ENCODE measurements around the gene LZTS2. TPM values are rescaled to one million over a fixed set of nuclear protein-coding genes. Genes with fewer than 3 reads are reported as not detected.

The LZTS2 gene
- total and polyA plus RNA-seq, 10 donors, result 21.8 to 76.6 (median 54.6) TPM

- Histone ChIP-seq H3K36me3 (no peaks in the 10 kb centered on the region), H3K4me3 (no peak overlapping the region), H3K27ac (no peak overlapping the region), H3K9me3 (no peaks in the 10 kb centered on the region), H3K27me3 (replicated peaks in 1 of 7) (peaks cover 0 to 8% (median 0%) of the 10 kb centered on the region in 7 donors), H3K4me1 (peaks cover 3 to 23% (median 19%) of the 10 kb centered on the region in 6 donors)
- TF ChIP-seq POLR2AphosphoS5 (IDR thresholded peaks at IDR 0.05) (no peak), POLR2A (IDR thresholded peaks at IDR 0.05) (no peak), CTCF (IDR thresholded peaks at IDR 0.05 in 8 of 11, conservative IDR thresholded peaks at IDR 0.05 in 3 of 11) (no peak)
- intact Hi-C loops (cut with DNase I; ENCODE audit: low total_unique reads), result no loop called here
- WGBS, 5 donors, result 91 to 97% (median 95%) methylated on average over 4 of the region's 4 CpGs
- no peak for DNase-seq
Observed at GRCh38 chr10:101056365-101057151, 57.0 kb downstream of the LZTS2 start.

Small RNAs within 50 kb of the gene (microRNA-seq; reads per million reads assigned to microRNA genes)
- 0 reads per million in 3 donors for gene MIR608

Small RNAs within 50 kb of the gene (small RNA-seq; reads per million reads assigned to genes)
- 0 reads per million in 4 donors for gene MIR608

Other genes starting within 250 kb of the LZTS2 start
- gene SLF2, start 86.8 kb upstream of the LZTS2 start, total RNA-seq, result 10 to 100 TPM; 33.5 to 90.9 (median 66.5) TPM
- gene SLF2, start 86.8 kb upstream of the LZTS2 start, polyA plus RNA-seq, result 10 to 100 TPM; 11.5 to 16.9 (median 14.5) TPM
- gene SEMA4G, start 30.3 kb upstream of the LZTS2 start, total RNA-seq, result 1 to 10 TPM in 5 of 7 donors, under 1 TPM in 2; 0.46 to 2.8 (median 1.1) TPM
- under 1 TPM; 0.52 to 0.83 (median 0.74) TPM for gene SEMA4G, start 30.3 kb upstream of the LZTS2 start, polyA plus RNA-seq
- gene MRPL43, start 12.3 kb upstream of the LZTS2 start, total RNA-seq, result 10 to 100 TPM; 38.3 to 55.9 (median 48.4) TPM
- 10 to 100 TPM; 70.4 to 92.4 (median 79.1) TPM for gene MRPL43, start 12.3 kb upstream of the LZTS2 start, polyA plus RNA-seq
- gene TWNK, start 12.3 kb upstream of the LZTS2 start, total RNA-seq, result 1 to 10 TPM; 5.6 to 9.4 (median 8.5) TPM
- gene TWNK, start 12.3 kb upstream of the LZTS2 start, polyA plus RNA-seq, result 1 to 10 TPM; 7.4 to 9.9 (median 7.9) TPM
- 1 to 10 TPM in 5 of 7 donors, under 1 TPM in 2; 0.42 to 2.3 (median 1.6) TPM for gene PDZD7, start 31.3 kb downstream of the LZTS2 start, total RNA-seq
- under 1 TPM; 0.17 to 0.77 (median 0.30) TPM for gene PDZD7, start 31.3 kb downstream of the LZTS2 start, polyA plus RNA-seq
- gene SFXN3, start 31.4 kb downstream of the LZTS2 start, total RNA-seq, result 10 to 100 TPM; 35.6 to 70.0 (median 44.3) TPM
- gene SFXN3, start 31.4 kb downstream of the LZTS2 start, polyA plus RNA-seq, result 10 to 100 TPM in 2 of 3 donors, 1 to 10 TPM in 1; 7.9 to 16.6 (median 10.8) TPM
- 10 to 100 TPM; 15.1 to 67.3 (median 57.3) TPM for gene KAZALD1, start 62.2 kb downstream of the LZTS2 start, total RNA-seq
- 10 to 100 TPM; 11.6 to 32.5 (median 15.5) TPM for gene KAZALD1, start 62.2 kb downstream of the LZTS2 start, polyA plus RNA-seq
- gene TLX1, start 131.5 kb downstream of the LZTS2 start, total RNA-seq, result 10 to 100 TPM; 21.0 to 91.5 (median 35.0) TPM
- gene TLX1, start 131.5 kb downstream of the LZTS2 start, polyA plus RNA-seq, result 10 to 100 TPM in 1 of 3 donors, 1 to 10 TPM in 2; 5.7 to 11.7 (median 7.5) TPM
- gene LBX1, start 229.7 kb downstream of the LZTS2 start, total RNA-seq, result not detected
- gene LBX1, start 229.7 kb downstream of the LZTS2 start, polyA plus RNA-seq, result not detected